ENCODE results near the gene RNF181. TPM values are rescaled to one million over a fixed set of nuclear protein-coding genes. Genes with fewer than 3 reads are reported as not detected.

Gene RNF181
- total and polyA plus RNA-seq, 2 of the 13 experiments (the other 11 are each of a cell fraction or from before 2014, with no cell fraction given): 224 to 578 TPM

- TF ChIP-seq FOXK1 (CRISPR knock-in tag; IDR thresholded peaks at IDR 0.05; ENCODE audit: borderline replicate concordance, low read depth) (peak; percentile 61), ZZZ3 (CRISPR knock-in tag; IDR thresholded peaks at IDR 0.05; ENCODE audit: borderline replicate concordance) (no peak; the same call in 1 of the 2 replicates), MAFG (CRISPR knock-in tag; IDR thresholded peaks at IDR 0.05) (no peak), HMGXB4 (CRISPR knock-in tag; IDR thresholded peaks at IDR 0.05; ENCODE audit: borderline replicate concordance in 1 of 2, low read depth in 1 of 2) (peak in 1 of 2 experiments; percentile 24; a peak in 3 of 4 replicates), ZNF740 (CRISPR knock-in tag; IDR thresholded peaks at IDR 0.05) (0 out of 2 replicates have a peak, but pooled peaks have one; percentile 18), MEF2D (CRISPR knock-in tag; IDR thresholded peaks at IDR 0.05) (no peak; the same call in 1 of the 2 replicates), HOMEZ (CRISPR knock-in tag; IDR thresholded peaks at IDR 0.05; ENCODE audit: low read depth) (no peak), ZNF207 (IDR thresholded peaks at IDR 0.05; ENCODE audit: borderline replicate concordance) (no peak), SAFB2 (CRISPR knock-in tag; IDR thresholded peaks at IDR 0.05; ENCODE audit: borderline replicate concordance, low read depth) (peak; percentile 83; the same call in 1 of the 2 replicates), ZNF30 (CRISPR knock-in tag; IDR thresholded peaks at IDR 0.05) (peak; percentile 75; the same call in 1 of the 2 replicates), MYPOP (CRISPR knock-in tag; IDR thresholded peaks at IDR 0.05) (peak; percentile 74), ESRRA (CRISPR knock-in tag; IDR thresholded peaks at IDR 0.05; ENCODE audit: low read depth) (peak; percentile 79), WIZ (CRISPR knock-in tag; IDR thresholded peaks at IDR 0.05) (no peak; the same call in 1 of the 2 replicates), TBX3 (IDR thresholded peaks at IDR 0.05; ENCODE audit: borderline replicate concordance) (no peak), NFATC3 (CRISPR knock-in tag; IDR thresholded peaks at IDR 0.05) (no peak), SMYD3 (CRISPR knock-in tag; IDR thresholded peaks at IDR 0.05) (no peak), ZNF329 (CRISPR knock-in tag; IDR thresholded peaks at IDR 0.05; ENCODE audit: low read depth) (peak; percentile 55; the same call in 1 of the 2 replicates), TMF1 (CRISPR knock-in tag; IDR thresholded peaks at IDR 0.05; ENCODE audit: low read depth) (peak; percentile 83), CHD2 (IDR thresholded peaks at IDR 0.05; ENCODE audit: low read depth, low read length) (no peak), PRDM15 (CRISPR knock-in tag; IDR thresholded peaks at IDR 0.05) (peak; percentile 66; the same call in 1 of the 2 replicates), SRSF9 (IDR thresholded peaks at IDR 0.05; ENCODE audit: borderline replicate concordance, insufficient read depth, low read depth, low read length, poor library complexity, severe bottlenecking) (no peak)
Measured at GRCh38 chr2:85584354-85584856, 11.1 kb upstream of the RNF181 start, which contains the start of gene VAMP5 (continued).
